GM18861 (cell line): ENCODE data around the gene IER5L.
A peak's percentile ranks its signal among the peaks of the same experiment; 100 is the strongest.
"Not testable (repeated sequence)": the region's sequence is repeated elsewhere in the genome, so short reads cannot be mapped to it uniquely, and the experiment has no call there.

Experiments
- ATAC-seq: cut with Tn5 transposase; IDR thresholded peaks from one replicate; pipeline ENCODE4 v1.9.1; 2021; ENCODE audit not compliant: unreplicated experiment

The IER5L gene

GRCh38 chr9:129163198-129163670, 14.8 kb downstream of the IER5L start:
- ATAC-seq, result not testable (repeated sequence)

- no peak for ATAC-seq
Observed at GRCh38 chr9:129162497-129163197, 15.4 kb downstream of the IER5L start.

DNA sequence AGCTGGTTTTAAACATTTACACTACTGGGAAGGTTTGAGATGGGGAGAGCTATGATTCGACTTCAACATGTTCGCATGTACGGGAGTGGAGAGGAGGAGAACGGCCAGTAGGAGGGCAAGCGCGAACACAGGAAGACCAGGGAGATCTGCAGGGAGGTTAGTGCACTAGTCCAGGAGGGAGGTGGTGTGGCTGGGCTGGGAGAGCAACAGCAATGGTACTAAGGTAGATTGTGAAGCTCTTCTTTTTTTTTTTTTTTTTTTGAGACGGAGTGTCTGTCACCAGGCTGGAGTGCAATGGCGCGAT, 16.6 kb downstream of the IER5L start:
- no peak for ATAC-seq

- ATAC-seq, result no peak
Observed at GRCh38 chr9:129160712-129161533, 17.1 kb downstream of the IER5L start.

DNA sequence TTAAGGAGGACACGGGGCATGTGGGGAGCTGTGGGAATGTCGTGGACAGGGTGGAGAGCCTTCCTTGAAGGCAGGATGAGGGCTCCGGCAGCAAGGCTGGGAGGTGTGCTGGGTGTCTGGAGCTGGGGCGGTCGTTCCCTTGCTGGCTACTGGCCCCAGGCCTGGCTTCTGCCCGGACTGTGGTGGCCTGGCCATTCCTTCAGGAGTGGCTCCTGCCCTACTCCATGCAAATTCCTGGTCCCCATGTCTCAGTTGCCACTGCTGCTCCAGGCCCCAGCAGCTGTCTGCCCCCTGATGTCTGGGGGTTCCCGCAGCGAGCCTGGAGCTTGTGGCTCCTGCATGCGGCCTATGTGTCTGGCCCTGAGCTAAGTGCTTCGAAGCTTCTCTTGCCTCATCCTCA, 21.9 kb downstream of the IER5L start:
- no peak for ATAC-seq

GRCh38 chr9:129154866-129155477, 23.1 kb downstream of the IER5L start:
- ATAC-seq, result no peak

DNA sequence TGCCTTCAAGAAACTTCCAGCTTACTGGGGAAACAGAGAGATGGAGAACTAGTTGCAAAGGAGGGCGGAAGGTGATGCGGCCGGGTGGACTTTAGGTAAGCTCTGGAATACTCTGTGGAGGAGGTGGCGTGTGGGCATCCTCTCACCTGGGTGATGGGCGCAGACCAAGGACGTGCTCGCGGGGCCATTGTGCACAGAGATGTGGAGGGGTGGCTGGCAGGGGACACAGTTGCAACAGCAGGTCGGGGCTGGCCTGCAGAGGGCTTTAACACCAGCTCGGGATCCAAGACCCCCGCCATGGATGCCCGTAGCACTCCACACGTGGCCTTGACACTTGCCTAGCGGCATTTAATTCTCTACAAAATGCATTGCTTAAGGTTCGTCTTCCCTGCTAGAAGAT, 26.6 kb downstream of the IER5L start:
- ATAC-seq, result no peak

DNA sequence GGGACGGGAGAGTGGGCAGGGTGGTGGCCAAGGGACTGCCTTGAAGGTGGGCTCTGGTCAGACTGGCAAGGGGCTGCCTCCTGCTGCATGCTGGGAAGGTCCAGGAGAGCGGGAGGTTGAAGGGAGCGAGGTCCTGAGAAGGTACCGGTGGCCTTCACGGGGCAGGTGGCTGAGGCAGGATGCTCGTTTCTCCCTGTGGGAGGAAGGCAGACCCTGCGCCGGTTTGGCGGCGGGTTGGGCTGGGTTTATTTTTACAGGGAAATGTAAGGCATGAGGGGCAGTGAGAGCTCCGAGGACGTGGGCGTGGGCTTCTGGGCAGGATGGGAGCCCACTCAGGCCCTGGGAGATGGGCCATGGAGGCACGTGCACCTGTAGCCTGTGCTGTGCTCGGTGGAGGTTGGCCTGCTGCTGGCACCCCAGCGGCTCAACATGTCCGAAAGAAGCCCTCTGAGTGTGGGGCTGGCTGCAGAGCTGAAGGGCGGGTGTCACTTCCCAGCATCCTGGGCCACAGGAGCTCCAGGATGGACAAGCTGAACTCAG, 27.3 kb downstream of the IER5L start:
- no peak for ATAC-seq

DNA sequence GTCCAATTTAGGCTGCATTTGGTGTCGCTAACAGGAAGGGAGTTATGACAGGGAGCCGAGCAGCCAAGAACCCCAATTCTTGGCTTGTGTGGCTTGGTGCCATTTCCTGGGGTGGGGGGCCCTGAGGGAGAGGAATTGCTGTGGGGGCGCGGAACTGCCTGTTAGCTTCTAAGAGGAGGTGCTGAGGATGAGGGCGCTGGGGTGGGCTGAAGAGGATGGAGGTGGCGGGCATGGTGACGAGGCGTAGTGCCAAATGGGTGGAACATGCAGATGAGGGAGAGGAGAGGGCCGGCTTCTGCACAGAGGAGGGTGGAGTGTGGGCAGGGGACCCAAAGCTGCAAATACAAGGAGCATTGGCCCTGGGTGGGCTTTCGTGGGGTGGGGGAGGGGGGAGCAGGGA, 27.9 kb downstream of the IER5L start:
- no peak for ATAC-seq

GRCh38 chr9:129149442-129149841, 28.6 kb downstream of the IER5L start:
- no peak for ATAC-seq

DNA sequence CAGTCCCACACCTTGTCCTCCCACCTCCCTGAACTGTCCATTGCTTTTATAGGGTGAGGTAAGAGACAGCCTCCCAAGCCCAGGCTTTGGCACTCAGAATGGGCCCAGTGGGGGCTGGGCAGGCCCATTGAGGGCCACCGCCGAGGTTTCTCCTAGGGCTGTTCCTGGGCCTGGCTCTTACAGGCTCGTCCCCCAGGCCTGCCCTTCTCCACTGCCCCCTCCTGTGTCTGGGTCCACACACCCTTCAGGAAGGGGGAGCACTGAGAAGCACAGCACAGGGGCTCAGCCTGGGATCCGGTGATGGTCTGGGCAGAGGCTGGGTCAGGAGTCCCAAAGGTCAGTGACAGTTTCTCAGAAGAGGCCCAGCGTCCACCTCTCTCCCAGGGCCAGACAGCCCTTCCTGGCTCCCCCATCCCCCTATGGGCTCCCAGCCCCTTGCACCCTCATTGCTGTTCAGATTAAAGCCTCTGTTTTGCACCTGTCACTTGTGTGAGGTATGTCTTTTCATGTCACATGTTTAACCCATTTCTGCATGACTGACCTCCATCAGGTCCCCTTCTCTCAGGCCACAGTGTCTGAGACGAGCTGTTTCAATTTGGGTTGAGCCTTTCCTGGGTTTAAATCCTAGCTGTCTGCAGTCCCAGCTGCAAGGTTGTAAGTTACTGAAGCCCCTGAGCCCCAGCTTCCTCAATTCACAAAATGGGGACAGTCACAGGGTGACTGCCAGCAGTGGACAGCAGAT, 29.4 kb downstream of the IER5L start:
- no peak for ATAC-seq

GRCh38 chr9:129146441-129146941, 31.6 kb downstream of the IER5L start:
- no peak for ATAC-seq

DNA sequence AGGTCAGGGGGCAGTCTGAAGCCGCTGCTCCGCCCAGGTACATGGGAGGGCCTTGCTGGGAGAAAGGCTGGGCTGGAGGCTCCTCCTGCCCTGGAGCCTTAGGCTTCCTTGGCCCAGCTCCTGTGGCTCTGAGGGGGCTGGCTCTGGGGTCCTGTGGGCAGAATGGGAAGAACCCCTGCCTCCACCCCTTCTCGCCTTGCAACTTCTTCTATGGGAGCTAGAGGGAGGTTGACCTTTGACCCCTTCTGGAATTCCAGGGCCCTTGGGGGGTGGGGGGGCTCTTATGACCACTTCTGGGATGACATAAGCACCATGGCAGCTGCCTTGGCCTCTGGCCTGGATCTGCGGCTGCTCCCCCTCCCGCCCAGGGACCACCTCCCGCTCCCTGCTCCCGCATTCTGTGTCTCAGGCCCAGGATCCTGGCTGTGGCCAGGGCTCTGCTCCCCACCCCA, 32.2 kb downstream of the IER5L start:
- ATAC-seq, result no peak

GRCh38 chr9:129145316-129145715, 32.7 kb downstream of the IER5L start:
- no peak for ATAC-seq

DNA sequence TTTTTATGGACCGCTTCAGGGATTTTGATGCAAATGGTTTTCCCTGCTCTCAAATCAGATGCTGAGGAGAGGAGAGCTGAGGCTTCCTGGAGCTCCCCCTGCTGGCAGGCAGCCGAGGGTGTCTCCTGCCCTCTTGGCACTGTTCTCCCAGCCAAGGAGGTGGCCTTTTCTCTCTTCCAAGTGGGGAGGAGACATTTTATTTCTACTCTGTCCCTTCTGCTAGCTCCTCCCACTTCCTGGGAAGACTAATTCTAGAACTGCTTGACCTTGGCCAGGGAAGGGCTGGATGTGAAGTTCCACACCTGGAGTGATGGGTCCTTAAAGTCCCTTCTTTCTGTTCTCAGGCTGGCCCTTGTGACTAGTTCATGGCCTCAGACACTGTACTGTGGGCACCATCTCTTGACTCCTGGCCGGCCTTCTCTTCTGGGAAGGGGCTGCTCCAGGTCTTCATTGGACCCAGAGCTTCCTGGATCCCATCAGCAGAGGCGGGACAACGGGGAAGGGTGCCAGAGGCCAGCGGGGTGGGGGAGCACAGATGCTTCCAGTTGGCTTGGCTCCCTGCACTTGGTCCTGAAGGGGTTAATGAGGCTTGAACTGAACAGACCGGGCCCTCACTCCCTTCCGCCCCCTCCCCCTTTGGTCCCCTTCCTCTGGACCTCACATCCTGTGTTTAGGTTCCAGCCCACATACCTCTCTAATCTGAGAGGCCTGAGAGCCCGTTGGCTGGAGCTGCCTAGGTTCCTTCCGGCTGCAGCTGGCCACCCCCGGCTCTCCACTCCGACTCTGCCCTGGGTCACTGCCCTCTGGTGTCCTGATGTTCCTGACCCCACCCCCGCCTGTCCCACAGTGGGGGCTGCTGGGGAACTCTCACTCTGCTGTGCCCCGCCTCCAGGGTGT, 34.8 kb downstream of the IER5L start:
- no peak for ATAC-seq

DNA sequence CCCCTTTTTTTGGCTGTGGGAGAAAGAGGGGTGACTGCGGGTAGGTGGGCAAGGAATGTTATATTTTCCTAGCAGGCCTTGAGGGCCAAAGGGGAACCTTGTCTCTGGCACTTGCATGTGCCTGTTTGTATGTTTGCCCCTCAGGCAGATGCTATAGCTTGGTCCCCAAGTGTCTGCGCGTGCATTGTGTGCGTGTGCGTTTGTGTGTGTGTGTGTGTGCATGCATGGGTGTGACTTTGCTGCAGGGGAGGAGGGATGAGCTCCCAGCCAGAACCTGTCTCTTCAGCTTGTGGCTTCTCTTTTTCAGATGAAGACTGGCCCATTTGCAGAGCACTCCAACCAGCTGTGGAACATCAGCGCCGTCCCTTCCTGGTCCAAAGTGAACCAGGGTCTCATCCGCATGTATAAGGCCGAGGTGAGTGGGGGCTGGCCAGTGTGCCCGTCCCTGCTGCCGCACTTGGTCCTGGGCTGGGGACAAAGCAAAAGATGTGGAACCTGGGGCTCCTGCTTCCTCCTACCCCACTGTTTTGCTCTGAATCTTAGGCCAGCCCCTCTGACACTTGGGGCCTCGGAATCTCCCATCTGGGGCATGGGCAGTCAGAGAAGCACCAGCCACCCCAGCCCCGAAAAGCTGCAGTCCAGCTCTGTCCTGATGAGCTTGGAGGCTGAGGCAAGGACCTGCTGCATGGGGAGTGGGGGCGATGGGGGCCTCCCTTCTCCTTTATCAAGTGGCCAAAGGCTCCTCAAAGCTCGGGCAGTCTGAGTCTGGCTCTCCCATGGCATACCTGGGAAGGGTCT, 35.7 kb downstream of the IER5L start:
- no peak for ATAC-seq

DNA sequence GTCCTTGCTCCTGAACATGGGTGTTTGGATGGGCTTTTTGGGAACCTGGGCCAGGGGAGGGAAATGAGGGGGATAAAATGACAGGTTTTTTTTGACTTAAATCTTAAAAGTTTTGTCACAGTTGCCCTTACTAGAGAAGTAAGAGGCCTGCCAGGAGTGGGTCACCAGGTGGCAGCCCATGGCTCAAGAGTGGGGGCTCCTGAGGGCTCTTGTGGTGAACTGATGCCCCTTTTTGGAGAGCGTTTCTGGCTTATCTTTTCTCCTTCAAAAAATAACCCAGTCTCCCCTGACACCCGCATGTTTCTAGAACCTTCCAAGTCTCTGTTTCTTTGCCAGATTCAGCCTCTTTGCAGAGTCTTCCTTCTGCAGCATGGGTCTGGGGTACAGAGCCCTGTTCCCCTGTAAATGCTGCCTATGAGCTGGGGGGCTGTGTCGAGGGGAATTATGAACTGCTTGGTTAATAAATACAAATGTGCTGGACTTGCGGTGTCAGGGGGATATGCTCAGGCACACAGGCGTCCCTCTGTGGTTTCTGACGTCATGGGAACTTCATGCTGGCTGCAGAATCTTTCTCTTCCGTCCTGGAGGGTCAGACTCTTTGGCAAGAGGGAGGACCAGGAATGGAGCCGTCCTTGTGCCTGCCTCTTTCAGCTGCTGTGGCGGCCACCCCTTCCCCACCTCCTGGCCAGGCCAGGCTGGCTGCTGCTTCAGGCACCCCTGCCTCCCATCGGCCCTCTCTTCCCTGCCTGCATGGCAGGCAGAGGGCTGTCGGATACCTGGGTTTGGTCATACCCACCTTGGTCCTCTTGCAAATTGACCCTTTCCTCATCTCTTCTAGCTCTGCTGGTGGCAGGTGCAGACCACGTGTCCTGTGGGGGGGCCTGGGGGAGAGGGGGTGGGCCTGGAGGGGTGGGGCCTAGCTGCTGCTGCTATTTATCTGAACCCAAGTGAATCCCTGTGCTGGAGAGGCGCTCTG, 36.7 kb downstream of the IER5L start:
- ATAC-seq, result peak; percentile 32
